H4 (cell line): ENCODE measurements around the gene CYGB. TPM values are rescaled to one million over a fixed set of nuclear protein-coding genes. Genes with fewer than 3 reads are reported as not detected.
A peak's percentile ranks its signal among the peaks of the same experiment; 100 is the strongest.

Experiments
- DNase-seq: peaks from one replicate; pipeline ENCODE4 v3.0.0-alpha.2; 2015; ENCODE audit warnings: low spot score
- total RNA-seq: library from RNA; depleted of rRNA; stranded (reverse); fragments of >200 nt; shearing (Covaris generic); gene quantifications from 2 replicates; pipeline ENCODE4 v1.2.3, GENCODE V29; 2014

The CYGB gene
- total RNA-seq, 1 experiment from 2014 or later = 0.25 TPM

- peak; percentile 44 for DNase-seq
Measured at GRCh38 chr17:76550712-76551615, 13.5 kb upstream of the CYGB start.

DNA sequence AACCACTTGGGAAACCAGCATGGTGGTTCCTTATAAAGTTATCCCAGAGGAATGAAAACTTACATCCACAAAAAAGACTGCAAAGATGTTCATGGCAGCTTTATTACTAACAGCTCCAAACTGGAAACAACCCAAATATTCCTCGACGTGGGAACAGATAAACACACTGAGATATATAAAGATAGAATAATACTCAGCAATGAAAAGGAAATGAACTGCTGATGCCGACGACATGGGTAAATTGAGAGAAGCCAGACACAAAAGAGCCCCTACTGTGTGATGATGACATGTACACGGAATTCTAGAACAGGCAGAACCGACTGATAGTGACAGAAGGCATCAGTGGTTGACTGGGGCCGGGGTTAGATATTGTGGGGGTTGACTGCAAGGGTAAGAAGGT lies 12.0 kb upstream of the CYGB start:
- DNase-seq = no peak

DNA sequence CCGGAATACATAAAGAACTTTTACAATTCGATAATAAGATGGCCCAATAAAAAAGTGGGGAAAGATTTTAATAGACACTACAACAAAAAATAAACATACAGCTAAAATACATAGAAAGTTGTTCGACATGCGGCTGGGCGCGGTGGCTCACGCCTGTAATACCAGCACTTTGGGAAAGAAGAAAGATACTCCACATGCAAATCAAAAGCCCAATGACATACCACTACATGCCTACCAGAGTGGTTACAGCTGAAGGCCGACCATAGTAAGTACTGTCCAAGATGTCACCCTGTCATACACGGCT lies 11.7 kb upstream of the CYGB start:
- DNase-seq = no peak

DNA sequence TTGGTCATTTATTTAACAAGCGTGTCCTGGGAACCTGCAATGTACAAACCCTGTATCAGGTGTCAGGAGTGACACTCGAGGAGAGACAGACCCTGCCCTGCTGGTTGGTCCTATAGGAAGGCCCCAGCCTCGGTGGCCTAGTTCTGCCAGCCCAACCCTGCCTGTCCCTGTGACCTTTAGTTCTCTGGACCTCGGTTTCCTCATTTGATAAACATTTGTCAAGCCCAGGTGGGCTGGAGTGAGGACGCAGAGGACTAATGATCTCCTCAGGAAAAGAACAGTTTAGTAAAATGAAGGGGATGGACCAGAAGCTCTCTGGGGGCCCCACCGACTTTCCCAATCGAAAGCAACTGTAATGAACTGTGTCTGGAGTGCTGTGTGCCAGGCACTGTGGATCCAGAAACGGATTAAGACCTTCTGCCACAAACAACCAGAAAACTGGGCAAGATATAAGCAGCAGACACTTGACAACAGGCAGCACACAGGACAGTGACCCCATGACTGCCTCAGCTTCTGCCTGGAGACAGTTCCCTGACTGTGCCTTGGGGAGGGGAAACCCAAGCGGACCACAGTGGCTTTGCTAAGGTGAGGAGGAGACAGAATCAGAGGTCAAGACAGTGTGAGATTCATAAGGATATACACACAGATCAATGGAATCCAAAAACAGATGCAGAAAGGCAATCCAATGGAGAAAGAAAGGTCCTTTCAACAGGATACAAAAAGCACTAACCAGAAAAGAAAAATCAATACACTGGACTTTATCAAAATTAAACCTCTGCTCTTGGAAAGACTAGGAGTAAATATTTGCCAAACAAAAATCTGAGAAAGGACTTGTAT lies 11.1 kb upstream of the CYGB start:
- no peak for DNase-seq

DNA sequence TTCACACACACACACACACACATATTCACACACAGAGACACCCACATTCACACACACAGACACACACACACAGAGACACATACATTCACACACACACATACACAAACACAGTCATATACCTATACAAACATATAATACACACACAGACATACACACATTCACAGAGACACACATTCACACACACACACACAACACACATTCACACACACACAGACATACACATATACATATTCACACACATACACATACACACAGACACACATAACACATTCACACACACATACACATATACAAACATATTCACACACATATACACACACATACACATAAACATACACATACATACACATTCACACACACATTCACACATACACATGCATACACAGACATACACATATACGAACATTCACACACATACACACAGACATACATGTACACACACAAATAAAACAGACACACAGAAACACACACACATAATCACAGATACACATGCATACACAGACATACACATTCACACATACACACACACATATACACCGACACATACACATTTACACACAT lies 10.2 kb upstream of the CYGB start:
- no peak for DNase-seq

GRCh38 chr17:76547183-76547641 lies 9.7 kb upstream of the CYGB start:
- peak; percentile 88 for DNase-seq

DNA sequence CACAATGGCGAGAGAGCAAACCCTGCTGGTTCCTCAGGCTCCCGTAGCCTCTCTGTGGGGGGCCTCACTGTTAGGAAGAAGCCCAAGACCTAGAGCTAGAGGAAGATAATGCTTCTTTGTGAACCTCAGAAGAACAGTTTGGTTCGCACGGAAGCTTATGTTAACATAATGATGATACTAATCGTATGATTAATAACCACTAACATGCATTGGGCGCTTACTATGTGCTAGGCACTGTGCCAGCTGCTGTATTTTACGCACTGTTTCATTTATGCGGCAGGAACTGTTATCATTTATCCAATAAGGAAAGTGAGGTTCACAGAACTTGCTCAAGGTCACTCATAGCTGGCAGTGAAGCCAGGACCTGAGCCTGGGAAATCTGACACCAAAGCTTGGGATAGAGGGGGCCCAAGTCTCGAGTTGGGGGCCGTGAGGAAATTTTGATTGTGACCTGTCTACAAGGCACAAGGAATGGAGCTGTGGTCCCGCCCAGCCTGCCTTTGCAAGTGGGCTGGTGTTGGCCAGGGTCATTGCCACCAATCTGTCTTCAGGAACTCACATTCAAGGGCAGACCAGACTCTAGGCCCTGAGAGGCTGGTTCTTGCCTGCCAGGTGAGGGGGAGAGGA lies 9.2 kb upstream of the CYGB start:
- DNase-seq = peak; percentile 72

DNA sequence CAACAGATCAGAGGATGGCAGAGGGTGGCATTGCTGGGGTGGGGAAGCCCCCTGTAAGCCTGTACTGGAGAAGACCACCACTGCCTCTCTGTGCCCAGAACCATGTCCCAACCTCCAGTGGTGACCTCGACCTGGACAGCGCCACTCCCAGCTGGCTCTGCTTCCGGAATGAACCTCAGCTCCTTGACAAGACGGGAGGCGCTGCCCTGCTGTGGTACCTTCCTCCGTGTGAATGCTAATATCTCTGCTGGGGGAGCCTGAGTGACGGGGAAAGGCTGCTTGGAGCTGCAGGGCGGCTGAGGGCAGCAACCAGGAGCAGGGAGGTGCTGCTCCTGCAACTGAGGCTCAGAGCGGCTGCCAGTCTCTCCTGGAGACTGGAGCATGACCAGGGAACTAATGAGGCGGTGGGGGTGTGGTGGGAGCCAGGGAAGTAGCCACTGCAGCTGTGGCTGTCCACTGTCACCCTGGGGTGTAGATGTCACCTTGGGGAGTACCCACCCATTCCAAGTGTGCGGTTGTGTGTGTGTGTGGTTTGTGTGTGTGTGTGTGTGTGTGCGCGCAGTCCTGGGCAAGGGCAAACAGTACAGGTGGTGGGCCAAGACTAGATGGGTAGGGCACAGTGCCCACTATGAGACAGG lies 8.5 kb upstream of the CYGB start:
- no peak for DNase-seq

DNA sequence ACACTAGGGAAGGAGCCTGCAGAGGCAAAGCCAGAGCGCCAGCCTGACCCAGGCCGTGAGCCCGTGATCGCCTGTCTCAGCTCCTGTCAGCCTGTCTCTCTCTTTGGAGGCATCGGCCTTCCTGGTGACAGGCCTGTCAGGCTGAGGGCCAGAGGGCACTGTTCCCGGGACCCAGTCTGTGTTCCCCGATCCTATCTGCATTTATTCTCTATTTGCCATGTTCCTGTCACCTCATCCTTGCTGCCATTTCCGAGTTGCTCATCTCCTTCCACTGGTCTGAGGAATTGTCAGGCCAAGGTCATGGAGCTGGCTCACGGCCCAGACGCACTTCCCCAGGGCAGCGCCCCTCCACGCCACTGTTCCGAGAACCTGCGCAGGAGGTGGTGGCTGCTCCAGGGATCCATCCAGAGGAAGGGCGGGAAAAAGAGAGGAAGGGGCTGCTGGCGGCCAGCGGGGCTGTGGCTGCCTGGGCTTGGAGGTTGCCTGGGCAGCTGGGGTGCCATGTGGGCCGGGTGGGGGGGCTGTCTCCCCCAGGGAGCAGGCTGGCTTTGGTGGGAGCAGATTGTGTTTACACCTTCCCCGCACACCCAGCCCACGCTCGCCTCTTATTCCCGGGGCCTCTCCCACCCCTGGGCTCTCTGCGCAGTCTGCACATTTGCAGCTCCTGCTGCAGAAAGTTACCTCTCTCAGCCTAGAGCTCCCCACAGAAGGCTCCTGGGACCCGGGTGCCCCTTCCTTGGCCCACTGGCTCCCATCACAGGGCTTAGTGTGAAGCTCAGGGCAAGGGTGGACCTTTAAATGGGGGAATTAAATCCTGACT lies 7.2 kb upstream of the CYGB start:
- no peak for DNase-seq

DNA sequence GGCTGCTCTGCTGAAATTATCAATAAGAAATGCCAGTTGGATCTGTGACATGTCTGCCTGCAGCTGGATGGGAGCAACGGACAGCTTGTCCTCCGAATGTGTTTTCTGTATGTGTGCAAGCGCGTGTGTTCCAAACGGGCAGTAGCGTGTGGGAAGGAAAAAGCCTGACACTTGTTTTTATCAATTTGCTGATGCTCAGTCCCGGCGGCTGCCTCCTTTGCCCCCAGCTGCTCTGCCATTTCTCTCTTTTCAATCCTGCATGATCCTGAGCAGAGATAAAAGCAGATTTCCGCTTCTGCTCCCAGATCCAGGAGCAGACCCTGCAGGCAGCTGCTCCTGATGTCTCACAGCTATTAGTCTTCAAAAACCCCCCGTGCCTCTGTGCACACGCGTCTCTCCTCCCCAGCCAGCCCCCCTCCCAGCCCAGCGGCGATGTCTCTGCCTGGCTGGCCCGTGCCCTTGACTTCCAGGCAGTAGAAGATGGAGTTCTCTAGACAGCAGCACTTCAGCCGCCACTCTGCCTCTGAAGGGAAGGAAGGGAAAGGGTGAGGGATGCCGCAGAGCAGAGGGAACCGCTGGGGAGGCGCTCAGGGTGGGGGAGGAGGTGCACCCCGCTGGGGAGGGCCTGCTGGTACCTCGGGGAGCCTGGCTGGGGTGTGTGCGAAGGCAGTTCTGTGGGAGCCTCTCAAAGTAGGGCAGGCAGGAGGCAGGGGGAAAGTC lies 6.5 kb upstream of the CYGB start:
- no peak for DNase-seq

DNA sequence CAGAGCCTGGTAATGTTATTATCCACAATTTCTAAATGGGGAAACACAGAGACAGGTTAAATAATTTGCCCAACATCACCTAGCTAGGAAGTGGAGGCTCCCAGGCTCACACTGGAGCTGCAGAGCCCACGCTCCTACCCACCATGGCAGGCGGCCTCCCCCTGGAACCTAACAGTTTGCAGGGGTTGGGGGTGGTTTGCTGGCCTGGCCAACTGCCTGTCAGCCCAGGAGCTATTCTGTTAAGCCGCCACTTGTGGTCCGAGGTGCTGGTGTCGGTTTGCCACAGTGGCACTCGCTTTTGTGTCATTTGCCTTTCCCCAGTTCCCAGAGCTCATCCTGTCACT lies 5.9 kb upstream of the CYGB start:
- no peak for DNase-seq

GRCh38 chr17:76542984-76543383 lies 5.5 kb upstream of the CYGB start:
- no peak for DNase-seq

- no peak for DNase-seq
Measured at GRCh38 chr17:76542566-76542971, 5.1 kb upstream of the CYGB start.

DNA sequence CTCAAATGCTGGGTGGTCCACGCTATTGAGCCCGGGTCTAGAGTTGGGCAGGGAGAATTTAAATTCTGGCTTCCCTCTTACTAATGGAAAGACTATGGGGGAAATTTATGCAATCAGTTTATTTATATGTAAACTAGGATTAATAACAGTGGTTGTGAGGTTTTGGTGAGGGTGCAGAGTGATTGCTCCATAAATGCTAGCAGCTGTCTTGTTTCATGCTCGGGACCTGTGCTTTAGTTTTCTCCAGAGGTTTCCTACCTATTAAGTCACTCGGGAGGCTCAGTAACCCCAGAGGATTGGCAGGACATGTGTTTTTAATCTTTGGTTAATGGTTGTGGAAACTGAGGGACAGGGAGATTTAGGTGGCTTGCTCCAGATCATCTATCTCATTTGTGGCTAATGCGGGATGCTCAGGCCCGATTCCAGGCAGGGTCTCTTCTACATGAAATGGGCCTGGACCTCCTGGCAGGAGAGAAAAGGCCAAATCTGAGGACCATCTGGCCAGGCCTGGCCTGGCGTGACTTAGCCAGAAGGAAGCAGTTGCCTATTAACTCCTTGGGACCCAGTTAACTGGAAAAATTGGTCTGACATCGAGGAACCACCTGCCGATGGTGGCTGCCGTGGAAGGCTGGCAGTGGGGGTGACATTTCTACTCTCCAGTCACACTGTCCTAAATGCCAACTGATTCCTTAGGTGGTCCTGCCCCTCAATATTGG lies 4.4 kb upstream of the CYGB start:
- no peak for DNase-seq

GRCh38 chr17:76540381-76541300 lies 3.1 kb upstream of the CYGB start:
- peak; percentile 99 for DNase-seq

DNA sequence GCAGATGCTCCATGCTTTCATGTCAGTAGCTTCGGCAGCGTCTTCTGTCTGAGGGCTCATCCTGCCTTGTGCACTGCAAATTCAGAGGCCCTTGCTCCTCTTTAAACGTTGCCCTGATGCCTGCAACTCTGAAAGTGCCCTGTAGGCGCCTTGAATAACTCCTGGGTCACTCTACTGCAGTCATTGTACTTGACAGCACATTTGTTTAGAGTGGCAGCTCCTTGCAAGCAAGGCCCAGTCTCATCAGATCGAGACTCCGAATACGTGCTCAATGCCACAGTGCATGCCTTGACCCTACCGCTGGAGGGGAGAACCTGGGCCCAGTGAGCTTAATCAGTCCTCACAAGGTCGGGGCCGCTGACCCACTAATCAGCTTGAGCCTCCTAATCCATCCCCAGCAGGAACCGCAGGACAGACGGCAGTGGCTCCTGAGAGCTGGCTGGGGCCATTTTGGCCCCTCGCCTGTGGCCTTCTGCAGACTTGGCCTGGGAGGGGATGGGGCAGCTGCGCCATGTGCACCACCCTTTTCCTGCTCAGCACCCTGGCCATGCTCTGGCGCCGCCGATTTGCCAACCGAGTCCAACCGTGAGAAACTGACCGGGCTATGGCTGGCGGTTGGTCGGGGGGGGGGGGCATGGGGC lies 2.2 kb upstream of the CYGB start, which contains the start of gene PRCD:
TSS of gene PRCD (plus strand) at position 414 of the 641 bp plus-strand sequence. CDS start at position 512, 98 bp downstream.
- no peak for DNase-seq

- no peak for DNase-seq
Measured at GRCh38 chr17:76538941-76539570, 1.5 kb upstream of the CYGB start.
